HG02943 (cell line): ENCODE measurements around the gene GH2.
"Not testable (repeated sequence)": the region's sequence is repeated elsewhere in the genome, so short reads cannot be mapped to it uniquely, and the experiment has no call there.

Experiments
- ATAC-seq: cut with Tn5 transposase; IDR thresholded peaks from one replicate; pipeline ENCODE4 v1.9.1; 2021; ENCODE audit warnings: mild to moderate bottlenecking, low read depth, moderate library complexity; ENCODE audit not compliant: unreplicated experiment

Gene GH2

GRCh38 chr17:63878413-63878812, 3.3 kb downstream of the GH2 start:
- not testable (repeated sequence) for ATAC-seq

DNA sequence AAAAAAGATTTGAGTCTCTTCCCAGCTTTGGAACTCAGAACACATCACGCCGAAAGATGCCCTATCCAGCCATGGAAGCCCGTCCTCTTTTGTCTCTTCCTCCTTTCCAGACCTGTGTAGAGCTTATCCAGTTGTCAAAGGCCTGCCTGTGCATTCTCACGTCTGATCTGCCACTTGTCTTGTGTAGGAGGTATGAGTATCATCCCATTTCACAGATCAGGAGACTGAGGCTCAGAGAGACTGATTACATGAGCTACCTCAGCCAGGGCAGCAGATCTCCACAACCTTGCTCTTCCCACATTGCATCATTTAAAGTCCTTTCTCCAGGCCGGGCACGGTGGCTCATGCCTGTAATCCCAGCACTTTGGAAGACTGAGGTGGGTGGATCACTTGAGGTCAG, 7.1 kb downstream of the GH2 start:
- not testable (repeated sequence) for ATAC-seq

GRCh38 chr17:63874061-63874626, 7.6 kb downstream of the GH2 start:
- ATAC-seq = not testable (repeated sequence)

DNA sequence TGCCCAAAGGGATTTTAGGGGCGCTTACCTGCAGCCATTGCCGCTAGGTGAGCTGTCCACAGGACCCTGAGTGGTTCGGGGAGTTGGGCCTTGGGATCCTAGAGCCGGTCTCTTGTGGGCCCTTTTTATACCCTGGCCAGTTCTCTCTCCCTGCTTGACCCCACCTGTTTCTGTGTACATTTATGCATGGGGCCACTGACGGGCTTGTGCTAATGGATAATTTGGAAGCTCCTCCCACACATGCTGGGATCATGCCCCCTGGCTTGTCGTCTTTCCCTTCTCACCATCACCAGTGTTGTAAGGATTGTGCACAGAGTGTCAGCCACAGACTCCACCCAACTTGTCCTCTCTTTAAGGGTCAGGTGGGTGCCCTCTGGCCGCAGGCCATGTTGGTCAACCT, 8.2 kb downstream of the GH2 start, which contains the start of gene CSH2:
TSS of gene CSH2 (minus strand) at position 101 of the 400 bp plus-strand sequence. CDS start at position 38, 63 bp downstream.
- not testable (repeated sequence) for ATAC-seq

- ATAC-seq = not testable (repeated sequence)
Measured at GRCh38 chr17:63871646-63872365, 9.9 kb downstream of the GH2 start.

DNA sequence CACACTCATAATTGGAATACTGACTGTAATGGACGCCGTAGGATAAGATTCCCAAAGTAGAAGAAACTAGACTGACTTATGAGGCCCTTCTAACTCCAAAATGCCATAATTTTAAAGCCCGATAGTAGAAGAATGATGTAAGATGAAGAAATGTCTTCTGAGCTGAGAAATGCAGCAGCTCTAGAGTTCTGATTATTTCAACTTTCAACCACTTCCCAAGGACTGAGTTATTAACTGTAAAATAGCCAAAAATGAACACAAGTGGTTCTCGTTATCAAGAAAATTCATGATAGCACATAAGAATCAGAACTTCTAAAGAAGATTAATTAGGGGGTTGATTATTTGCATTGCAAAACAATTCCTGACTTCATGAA, 11.5 kb downstream of the GH2 start:
- not testable (repeated sequence) for ATAC-seq

- ATAC-seq = not testable (repeated sequence)
Measured at GRCh38 chr17:63869491-63870291, 12.1 kb downstream of the GH2 start.

GRCh38 chr17:63866625-63867024, 15.1 kb downstream of the GH2 start:
- ATAC-seq = not testable (repeated sequence)

DNA sequence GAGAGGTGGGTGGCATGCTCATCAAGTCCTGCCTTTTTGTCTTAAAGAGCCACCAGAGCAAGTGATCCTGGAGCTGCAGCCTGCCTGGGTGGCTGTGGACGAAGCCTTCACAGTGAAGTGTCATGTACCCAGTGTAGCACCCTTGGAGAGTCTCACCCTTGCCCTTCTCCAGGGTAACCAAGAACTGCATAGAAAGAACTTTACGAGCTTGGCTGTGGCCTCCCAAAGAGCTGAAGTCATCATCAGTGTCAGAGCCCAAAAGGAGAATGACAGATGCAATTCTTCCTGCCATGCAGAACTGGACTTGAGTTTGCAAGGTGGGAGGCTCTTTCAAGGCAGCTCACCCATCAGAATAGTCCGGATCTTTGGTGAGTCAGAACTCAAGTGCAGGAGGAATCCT, 22.5 kb downstream of the GH2 start:
- no peak for ATAC-seq

DNA sequence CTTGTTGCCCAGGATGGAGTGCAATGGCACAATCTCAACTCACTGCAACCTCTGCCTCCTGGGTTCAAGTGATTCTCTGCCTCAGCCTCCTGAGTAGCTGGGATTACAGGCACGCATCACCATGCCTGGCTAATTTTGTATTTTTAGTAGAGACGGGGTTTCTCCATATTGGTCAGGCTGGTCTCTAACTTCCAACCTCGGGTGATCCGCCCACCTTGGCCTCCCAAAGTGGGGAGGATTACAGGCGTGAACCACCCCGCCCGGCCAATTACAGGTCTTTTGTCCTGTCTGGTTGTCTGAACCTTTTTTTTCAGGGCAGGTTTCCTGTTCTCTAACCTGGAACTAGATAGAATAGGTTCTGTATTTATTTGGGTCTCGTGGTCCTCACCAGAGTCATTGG, 25.3 kb downstream of the GH2 start:
- ATAC-seq = not testable (repeated sequence)

- ATAC-seq = no peak
Measured at GRCh38 chr17:63855185-63855584, 26.6 kb downstream of the GH2 start.

GRCh38 chr17:63854709-63855108, 27.0 kb downstream of the GH2 start:
- ATAC-seq = no peak

GRCh38 chr17:63853260-63853659, 28.5 kb downstream of the GH2 start:
- ATAC-seq = no peak

GRCh38 chr17:63850401-63850800, 31.3 kb downstream of the GH2 start:
- ATAC-seq = no peak

- ATAC-seq = peak; percentile 55
Measured at GRCh38 chr17:63848834-63849689, 32.7 kb downstream of the GH2 start.

GRCh38 chr17:63847525-63848249, 34.1 kb downstream of the GH2 start:
- ATAC-seq = no peak

DNA sequence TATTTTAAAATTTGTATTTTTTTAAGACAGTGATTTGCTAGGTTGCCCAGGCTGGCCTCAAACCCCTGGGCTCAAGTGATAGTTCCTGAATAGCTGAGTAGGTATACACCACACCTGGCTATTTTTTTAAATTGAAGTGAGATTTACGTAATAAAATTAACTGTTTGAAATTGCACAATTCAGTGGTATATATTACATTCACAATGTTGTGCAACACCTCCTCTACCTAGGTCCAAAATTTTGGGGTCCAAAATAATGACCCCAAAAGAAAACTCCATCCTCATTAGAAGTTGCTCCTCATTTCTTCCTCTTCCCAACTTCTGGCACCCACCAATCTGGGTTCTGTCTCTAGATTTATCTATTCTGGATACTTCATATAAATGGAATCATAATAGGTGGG, 36.2 kb downstream of the GH2 start:
- no peak for ATAC-seq

GRCh38 chr17:63843910-63844677, 37.6 kb downstream of the GH2 start:
- ATAC-seq = no peak

DNA sequence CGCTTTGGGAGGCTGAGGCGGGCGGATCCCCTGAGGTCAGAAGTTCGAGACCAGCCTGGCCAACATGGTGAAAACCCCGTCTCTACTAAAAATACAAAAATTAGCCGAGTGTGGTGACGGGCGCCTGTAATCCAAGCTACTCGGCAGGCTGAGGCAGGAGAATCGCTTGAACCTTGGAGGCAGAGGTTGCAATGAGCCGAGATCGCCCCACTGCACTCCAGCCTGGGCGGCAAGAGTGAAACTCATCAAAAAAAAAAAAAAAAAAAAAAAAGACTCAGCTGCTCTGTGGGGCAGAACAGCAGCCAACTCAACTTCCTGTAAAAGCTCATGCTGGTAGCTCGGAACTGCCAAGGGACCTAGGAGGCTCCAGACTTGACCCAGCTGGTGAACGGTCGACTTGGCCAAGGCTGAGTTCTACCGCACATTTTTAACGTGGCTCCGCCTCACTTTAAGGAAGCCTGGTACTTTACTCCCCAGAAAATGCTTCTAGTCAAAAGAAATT, 38.3 kb downstream of the GH2 start:
- not testable (repeated sequence) for ATAC-seq
